Mammary epithelial cell (primary cell): ENCODE data around the gene ITGAL.

Experiments used
- EZH2 ChIP-seq: IDR thresholded peaks from 2 replicates; pipeline ENCODE4 v1.6.1; 2012; ENCODE audit warnings: low read length, inconsistent platforms, borderline replicate concordance
- TF ChIP-seq, protein P1 (sequence below), 2 donors: IDR thresholded peaks in 1 of 2; conservative IDR thresholded peaks in 1 of 2; 2 replicates each; pipeline ENCODE4 v1.5.1; 2011 to 2012; ENCODE audit warnings: inconsistent platforms in 2 of 2, low read length in 2 of 2, mild to moderate bottlenecking in 2 of 2, control low read depth in 1 of 2, low read depth in 1 of 2; ENCODE audit not compliant: insufficient read depth in 1 of 2; ENCODE audit errors: extremely low read depth in 1 of 2

DNA sequence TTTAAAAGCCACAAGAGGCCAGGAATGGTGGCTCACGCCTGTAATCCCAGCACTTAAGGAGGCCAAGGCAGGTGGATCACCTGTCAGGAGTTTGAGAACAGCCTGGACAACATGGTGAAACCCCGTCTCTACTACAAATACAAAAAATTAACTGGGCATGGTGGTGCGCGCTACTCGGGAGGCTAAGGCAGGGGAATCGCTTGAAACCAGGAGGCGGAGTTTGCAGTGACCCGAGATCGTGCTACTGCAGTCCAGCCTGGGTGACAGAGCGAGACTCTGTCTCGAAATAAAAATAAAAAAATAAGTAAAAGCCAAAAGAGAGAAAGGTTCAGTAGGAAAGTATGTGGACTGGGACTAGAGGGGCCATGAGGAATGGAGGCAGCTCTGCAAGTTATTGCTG, 13.1 kb upstream of the ITGAL start:
- TF ChIP-seq, protein P1, sequence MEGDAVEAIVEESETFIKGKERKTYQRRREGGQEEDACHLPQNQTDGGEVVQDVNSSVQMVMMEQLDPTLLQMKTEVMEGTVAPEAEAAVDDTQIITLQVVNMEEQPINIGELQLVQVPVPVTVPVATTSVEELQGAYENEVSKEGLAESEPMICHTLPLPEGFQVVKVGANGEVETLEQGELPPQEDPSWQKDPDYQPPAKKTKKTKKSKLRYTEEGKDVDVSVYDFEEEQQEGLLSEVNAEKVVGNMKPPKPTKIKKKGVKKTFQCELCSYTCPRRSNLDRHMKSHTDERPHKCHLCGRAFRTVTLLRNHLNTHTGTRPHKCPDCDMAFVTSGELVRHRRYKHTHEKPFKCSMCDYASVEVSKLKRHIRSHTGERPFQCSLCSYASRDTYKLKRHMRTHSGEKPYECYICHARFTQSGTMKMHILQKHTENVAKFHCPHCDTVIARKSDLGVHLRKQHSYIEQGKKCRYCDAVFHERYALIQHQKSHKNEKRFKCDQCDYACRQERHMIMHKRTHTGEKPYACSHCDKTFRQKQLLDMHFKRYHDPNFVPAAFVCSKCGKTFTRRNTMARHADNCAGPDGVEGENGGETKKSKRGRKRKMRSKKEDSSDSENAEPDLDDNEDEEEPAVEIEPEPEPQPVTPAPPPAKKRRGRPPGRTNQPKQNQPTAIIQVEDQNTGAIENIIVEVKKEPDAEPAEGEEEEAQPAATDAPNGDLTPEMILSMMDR (conservative IDR thresholded peaks at IDR 0.05 in 1 of 2, IDR thresholded peaks at IDR 0.05 in 1 of 2; ENCODE audit: extremely low read depth in 1 of 2, insufficient read depth in 1 of 2, low read depth in 1 of 2, low read length in 2 of 2): no peak
- TF ChIP-seq EZH2: no peak
